ENCODE results near the gene DLX6.
"Not testable (repeated sequence)": the region's sequence is repeated elsewhere in the genome, so short reads cannot be mapped to it uniquely, and the experiment has no call there.

DLX6 gene

DNA sequence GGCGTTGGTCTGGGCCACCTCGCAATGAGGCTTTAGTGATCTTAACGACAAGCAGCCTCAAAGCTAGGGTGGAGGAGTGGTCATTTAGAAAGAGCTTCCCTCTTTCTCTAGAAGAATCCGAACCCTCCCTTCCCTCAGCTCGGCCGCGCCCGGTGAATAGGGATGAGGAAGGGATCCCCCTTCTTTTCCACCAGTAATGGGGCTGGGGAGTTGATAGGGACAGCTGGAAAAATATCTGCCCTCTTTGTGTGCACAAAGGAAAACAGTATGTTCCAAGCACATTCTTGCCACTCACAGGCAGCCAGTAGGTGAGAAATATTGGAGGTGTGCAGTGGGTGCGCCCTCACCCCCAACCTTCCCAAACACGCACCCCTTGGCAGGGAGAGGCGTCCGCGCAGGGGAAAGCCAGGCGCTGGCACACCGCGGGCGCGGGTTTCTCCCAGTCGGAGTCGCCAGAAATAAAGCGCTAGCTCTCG lies 12.8 kb downstream of the DLX6 start:
- peak in 17 of 42 donors; percentile 18 to 72 (median 47) for DNase-seq
- intact Hi-C loops (cut with DNase I): no loop called here

DNA sequence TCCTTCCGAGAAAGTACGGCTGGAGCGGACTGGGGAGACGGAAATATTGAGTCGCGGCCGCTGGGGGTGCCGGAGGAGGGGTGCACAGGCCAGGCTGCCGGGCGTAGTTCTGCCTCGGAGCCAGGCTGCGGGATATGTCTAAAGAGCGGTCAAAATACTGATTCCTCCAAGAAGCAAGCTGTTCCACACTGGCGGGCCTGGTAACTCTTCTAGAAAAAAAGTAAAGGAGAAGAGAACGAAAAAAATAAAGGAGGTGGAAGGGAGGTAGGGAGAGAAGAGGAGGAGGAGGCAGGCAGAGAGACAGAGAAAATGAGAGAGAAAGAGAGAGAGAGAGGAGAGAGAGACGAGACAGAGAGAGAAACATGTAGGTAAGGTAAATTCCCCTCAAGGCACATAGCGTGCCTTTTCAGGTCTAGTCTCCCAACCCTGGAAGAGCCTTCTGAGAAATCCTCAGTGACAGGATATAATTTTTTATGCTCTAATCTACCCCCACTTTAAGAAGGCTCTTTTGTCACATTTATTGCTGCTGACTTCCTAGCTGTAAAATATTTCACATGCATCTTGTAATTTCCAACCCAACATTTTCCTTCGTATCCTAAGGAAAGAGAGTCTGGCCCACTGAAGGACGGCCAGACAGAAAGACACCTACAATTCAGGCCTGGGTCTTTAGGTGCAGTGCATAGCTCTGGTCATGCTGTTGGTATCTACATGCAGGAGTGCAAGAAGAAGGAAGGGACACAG lies 13.6 kb downstream of the DLX6 start:
- DNase-seq: peak in 5 of 42 donors; percentile 4 to 51 (median 30)
- intact Hi-C loops (cut with DNase I): no loop called here

- intact Hi-C loops (cut with DNase I): loop anchor here (10.0 kb wide), 3 partner anchors 605 to 825 kb away; no protein-coding TSS in a partner anchor
- peak in 2 of 42 donors; percentile 13 to 40 for DNase-seq
These were observed 14.4 kb downstream of the DLX6 start for GRCh38 chr7:97019710-97020225.

DNA sequence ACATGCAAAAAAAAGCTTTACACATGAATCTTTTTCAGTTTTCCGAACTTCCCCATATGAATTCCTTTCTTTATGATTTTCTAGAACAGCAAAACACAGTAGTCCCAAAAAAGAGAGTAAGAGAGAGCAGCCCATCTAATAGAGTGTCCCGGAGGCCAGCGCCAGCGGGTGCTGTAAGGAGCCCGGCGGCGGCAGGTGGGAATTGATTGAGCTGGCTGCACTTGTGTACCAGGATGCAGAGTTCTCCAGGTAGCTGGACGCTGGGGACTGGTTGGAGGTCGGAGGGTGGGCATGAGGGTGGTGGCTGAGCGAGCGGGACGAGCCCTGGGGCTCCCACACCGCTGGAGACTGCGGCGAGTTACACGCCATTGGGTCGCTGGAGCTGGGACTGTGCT lies 15.2 kb downstream of the DLX6 start:
- peak in 6 of 42 donors; percentile 5 to 58 (median 21) for DNase-seq
- intact Hi-C loops (cut with DNase I): loop anchor here (10.0 kb wide), 3 partner anchors 606 to 826 kb away; no protein-coding TSS in a partner anchor

DNA sequence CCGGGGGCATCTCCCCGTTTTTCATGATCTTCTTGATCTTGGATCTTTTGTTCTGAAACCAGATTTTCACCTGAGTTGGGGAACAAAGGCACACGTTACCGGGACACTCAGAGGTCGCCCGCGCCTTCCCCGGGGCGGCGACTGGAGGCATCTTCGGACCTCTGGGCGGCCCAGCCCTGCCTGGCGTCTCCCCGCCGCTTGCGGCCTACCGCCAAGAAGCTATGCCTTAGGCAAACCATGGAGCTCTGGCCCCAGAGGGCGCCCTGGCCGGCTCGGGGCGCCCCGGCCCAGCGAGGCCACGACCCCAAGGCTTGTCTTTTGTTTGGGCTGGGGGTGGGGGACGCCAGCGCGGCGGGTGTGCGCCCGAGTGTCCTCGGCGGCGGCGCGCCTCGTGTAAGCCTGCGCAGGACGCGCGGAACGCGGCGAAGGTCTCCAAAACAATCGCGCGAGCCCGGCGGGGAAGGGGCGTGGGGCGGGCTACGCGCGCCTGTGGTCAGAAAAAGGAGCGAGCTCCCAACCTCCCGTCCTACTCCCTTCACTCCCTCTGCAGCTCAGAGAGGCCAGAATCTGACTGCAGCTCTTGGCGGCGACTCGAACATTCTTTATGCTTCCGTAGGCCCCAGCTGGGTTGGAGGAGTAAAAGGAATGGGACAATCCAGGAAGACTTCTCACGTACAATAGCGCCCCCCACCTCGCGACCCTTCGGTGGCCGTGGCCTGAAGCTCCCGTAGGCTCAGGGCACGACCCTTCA lies 15.8 kb downstream of the DLX6 start:
- DNase-seq: peak in 11 of 42 donors; percentile 7 to 50 (median 33)
- intact Hi-C loops (cut with DNase I): loop anchor here (10.0 kb wide), 3 partner anchors 606 to 826 kb away; no protein-coding TSS in a partner anchor

DNA sequence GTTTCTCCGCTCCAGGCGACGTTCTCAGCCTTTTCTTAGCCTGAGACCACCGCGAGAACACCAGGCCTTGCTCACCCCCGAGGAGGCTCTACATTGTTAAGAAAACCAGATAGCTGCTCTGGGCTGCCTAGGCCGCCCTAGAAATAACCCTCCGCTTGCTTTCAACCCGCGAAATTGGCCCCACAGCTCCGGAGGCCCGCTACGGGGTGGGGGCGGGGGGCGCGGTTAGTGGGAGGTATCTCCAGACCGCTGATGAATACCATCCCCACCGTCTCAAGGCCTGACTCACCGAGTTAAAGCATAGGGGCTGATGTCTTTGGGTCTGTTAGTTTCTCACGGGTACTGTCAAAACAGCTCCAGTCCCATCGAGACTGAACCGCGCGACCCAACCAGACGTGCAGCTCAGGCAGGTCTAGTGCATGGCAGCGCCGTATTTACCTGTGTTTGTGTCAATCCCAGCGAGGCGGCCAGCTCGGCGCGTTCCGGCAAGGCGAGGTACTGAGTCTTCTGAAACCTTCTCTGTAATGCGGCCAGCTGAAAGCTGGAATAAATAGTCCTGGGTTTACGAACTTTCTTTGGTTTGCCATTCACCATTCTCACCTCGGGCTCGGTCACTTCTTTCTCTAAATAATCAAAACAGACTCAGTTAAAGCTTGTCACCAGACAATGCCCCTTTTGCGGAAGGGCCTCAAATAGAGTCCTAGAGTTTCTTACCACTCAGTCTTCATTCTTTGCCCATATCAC lies 16.6 kb downstream of the DLX6 start:
- peak in 16 of 42 donors; percentile 4 to 59 (median 36) for DNase-seq
- intact Hi-C loops (cut with DNase I): loop anchor here (10.0 kb wide), 3 partner anchors 607 to 827 kb away; no protein-coding TSS in a partner anchor

- intact Hi-C loops (cut with DNase I): loop anchor here (10.0 kb wide), 3 partner anchors 608 to 828 kb away; no protein-coding TSS in a partner anchor
- DNase-seq: peak in 7 of 42 donors; percentile 4 to 46 (median 17)
These were observed 17.3 kb downstream of the DLX6 start for GRCh38 chr7:97022491-97023306.

GRCh38 chr7:97024209-97025129 lies 19.1 kb downstream of the DLX6 start, which contains the start of gene DLX5:
DLX5 (minus strand) TSS chr7:97024831; CDS start chr7:97024623, 208 bp downstream.
- intact Hi-C loops (cut with DNase I): loop anchor here (5.0 to 10.0 kb wide), 4 partner anchors 610 to 1107 kb away; no protein-coding TSS in a partner anchor
- peak in 34 of 42 donors; percentile 53 to 90 (median 72) for DNase-seq

- intact Hi-C loops (cut with DNase I): loop anchor here (5.0 to 10.0 kb wide), 4 partner anchors 610 to 1108 kb away; no protein-coding TSS in a partner anchor
- DNase-seq: peak in 9 of 42 donors; percentile 10 to 47 (median 32)
These were observed 19.8 kb downstream of the DLX6 start for GRCh38 chr7:97025130-97025499.

- peak in 23 of 42 donors; percentile 16 to 61 (median 36) for DNase-seq
- intact Hi-C loops (cut with DNase I): loop anchor here (2.0 to 10.0 kb wide), 5 partner anchors 611 to 1109 kb away; no protein-coding TSS in a partner anchor
These were observed 20.8 kb downstream of the DLX6 start for GRCh38 chr7:97025983-97026714.

DNA sequence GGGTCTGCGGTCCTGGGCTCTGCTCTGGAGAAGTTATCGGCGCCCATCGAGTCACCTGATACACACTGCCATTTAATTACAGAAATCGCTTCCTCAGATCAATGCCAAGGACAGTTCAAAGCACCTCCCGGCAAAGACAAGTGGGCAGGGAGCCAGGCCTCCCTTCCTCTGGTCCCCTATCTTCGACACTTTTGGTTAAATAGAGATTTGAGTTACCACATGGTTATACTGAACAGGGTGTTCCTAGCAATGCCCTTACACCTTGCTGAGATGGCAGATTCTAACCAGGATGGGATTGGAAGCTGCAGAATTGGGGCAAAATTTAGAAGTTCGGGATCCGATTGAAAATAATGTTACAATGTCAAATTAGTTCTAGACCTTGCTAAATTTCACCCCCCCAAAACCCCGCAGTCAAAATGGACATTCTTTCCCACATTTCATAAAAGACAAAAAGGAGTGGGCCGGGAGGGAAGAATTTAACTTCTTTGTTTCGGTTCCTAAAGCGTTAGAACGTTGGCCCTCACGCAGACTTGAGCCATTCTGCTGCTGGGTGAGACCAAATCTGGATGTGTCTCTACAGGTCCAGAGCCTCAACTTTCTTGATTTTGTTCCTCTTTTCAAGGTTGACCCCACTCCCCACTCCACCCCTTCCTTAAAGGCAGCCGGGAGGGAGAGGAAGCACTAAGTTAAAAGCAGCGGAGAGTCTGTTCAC lies 21.5 kb downstream of the DLX6 start:
- intact Hi-C loops (cut with DNase I): loop anchor here (2.0 to 10.0 kb wide), 5 partner anchors 612 to 1110 kb away; no protein-coding TSS in a partner anchor
- peak in 6 of 42 donors; percentile 5 to 38 (median 20) for DNase-seq

GRCh38 chr7:97027427-97028234 lies 22.3 kb downstream of the DLX6 start:
- peak; percentile 70 to 93 (median 85) for DNase-seq
- intact Hi-C loops (cut with DNase I): loop anchor here (2.0 to 10.0 kb wide), 5 partner anchors 613 to 1110 kb away; no protein-coding TSS in a partner anchor

GRCh38 chr7:97034213-97034852 lies 29.0 kb downstream of the DLX6 start:
- DNase-seq; intact Hi-C loops (cut with DNase I): not testable (repeated sequence)

Data from head of caudate nucleus (tissue), 42 donors.